RPMI8226 (cell line): ENCODE data around the gene BHLHA15.
A peak's percentile ranks its signal among the peaks of the same experiment; 100 is the strongest.

ENCODE experiments used
- DNase-seq: peaks from one replicate; pipeline ENCODE4 v3.0.0-alpha.2; 2015

BHLHA15 gene

DNA sequence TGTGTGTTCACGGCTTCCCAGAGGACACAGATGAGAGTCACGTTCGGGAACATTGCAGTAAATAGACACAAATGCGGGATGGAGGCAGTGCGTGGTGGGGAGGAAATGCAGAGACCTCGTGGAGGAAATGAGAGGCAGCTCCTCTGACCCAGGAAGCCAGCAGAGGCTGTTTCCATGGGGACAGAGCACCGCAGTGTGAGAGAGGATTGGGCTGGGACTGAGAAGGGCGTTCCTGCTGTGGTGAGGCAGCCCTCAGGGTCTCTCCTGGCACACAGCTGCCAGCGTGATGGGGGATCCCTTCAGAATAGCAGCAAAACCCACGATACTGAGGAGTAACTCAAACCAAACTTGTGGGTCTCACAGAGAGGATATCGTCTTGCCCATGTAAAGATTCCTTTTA lies 21.7 kb upstream of the BHLHA15 start:
- DNase-seq: no peak

DNA sequence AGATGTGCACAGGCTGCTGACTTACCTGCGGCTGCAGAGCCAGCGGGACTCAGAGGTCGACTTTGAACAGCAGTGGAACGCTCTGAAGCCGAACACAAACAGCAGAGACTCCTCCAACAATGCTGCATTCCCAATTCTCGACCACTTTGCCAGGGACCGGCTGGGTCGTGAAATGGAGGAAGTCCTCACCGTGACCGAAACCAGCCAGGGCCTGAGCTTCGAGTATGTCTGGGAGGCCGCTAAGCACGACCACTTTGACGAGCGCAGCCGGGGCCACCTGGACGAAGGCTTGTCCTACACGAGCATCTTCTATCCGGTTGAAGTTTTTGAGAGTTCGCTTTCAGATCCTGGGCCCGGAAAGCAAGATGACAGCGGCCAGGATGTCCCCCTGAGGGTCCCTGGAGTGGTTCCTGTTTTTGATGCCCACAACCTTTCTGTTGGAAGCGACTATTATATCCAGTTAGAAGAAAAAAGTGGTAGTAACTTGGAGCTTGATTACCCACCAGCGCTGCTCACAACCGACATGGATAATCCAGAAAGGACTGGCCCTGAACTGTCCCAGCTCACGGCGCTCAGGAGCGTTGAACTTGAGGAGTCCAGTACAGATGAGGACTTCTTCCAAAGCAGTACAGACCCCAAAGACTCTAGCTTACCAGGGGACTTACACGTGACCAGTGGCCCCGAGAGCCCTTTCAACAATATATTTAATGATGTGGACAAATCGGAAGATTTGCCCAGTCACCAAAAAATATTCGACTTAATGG lies 19.4 kb upstream of the BHLHA15 start:
- DNase-seq: no peak

DNA sequence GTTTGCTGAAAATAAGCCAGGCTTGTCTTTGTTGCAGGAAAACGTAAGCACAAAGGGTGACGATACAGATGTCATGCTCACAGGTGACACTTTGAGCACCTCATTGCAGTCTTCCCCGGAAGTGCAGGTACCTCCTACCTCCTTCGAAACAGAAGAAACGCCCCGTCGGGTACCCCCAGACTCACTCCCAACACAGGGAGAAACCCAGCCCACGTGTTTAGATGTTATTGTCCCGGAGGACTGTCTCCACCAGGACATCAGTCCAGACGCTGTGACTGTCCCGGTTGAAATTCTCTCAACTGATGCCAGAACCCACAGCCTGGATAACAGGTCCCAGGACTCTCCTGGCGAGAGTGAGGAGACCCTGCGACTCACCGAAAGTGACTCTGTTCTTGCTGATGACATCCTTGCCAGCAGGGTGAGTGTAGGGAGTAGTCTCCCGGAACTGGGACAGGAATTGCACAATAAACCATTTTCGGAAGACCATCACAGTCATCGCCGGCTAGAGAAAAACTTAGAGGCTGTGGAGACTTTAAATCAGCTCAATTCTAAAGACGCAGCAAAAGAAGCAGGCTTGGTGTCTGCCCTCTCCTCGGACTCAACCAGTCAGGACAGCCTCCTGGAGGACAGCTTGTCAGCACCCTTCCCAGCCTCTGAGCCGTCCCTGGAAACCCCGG lies 18.3 kb upstream of the BHLHA15 start:
- no peak for DNase-seq

DNA sequence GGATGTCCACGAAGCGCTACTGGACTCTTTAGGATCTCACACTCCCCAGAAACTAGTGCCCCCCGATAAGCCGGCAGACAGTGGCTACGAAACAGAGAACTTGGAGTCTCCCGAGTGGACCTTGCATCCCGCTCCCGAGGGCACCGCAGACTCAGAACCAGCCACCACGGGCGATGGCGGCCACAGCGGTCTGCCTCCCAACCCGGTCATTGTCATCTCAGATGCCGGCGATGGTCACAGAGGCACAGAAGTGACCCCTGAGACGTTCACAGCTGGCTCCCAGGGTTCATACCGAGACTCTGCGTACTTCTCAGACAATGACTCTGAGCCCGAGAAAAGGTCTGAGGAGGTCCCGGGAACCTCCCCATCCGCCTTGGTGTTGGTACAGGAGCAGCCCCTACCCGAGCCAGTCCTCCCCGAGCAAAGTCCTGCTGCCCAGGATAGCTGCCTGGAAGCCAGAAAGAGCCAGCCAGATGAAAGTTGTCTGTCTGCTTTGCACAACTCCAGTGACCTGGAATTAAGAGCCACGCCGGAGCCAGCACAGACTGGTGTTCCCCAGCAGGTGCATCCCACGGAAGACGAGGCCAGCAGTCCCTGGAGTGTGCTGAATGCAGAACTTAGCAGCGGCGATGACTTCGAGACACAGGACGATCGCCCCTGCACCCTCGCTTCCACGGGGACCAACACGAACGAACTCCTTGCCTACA lies 17.6 kb upstream of the BHLHA15 start:
- no peak for DNase-seq

DNA sequence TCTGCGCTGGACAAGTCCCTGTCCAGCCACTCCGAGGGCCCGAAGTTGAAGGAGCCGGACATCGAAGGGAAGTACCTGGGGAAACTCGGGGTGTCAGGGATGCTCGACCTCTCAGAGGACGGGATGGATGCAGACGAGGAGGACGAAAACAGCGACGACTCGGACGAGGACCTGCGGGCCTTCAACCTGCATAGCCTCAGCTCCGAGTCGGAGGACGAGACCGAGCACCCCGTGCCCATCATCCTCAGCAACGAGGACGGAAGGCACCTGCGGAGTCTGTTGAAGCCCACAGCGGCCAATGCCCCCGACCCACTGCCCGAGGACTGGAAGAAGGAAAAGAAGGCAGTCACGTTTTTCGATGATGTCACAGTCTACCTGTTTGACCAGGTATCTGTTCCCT lies 17.1 kb upstream of the BHLHA15 start:
- DNase-seq: no peak

DNA sequence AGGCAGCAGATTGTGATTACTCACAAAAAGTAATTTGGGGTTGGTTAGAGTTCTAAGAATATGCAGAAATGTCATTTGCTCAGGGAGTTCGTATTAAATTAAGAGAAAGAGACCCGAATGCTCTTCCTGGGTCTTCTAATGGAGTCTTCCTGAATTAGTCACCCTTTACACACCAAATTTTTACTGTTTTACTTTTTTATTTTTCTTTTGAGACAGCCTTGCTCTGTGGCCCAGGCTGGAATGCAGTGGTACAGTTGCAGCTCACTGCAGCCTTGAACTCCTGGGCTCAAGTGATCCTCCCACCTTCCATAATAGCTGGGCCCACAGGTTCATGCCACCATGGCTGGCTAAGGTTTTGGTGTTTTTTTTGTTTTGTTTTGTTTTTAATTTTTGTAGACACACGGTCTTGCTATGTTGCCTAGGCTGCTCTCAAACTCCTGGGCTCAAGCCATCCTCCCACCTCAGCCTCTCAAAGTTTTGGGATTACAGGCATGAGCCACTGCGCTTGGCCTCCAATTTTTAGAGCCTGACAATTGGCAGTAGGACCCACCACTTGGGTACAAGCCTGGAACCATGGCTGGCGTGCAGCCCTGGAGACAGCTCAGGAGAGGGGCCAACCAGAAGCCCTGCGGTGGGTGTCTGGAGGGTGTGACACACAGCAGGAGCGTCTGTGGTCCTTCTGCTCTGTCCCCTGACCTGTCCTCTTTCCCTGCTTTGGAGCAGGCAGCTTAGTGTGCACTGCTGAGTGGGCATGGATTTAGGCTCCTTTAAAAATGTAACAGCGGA lies 16.4 kb upstream of the BHLHA15 start:
- no peak for DNase-seq

DNA sequence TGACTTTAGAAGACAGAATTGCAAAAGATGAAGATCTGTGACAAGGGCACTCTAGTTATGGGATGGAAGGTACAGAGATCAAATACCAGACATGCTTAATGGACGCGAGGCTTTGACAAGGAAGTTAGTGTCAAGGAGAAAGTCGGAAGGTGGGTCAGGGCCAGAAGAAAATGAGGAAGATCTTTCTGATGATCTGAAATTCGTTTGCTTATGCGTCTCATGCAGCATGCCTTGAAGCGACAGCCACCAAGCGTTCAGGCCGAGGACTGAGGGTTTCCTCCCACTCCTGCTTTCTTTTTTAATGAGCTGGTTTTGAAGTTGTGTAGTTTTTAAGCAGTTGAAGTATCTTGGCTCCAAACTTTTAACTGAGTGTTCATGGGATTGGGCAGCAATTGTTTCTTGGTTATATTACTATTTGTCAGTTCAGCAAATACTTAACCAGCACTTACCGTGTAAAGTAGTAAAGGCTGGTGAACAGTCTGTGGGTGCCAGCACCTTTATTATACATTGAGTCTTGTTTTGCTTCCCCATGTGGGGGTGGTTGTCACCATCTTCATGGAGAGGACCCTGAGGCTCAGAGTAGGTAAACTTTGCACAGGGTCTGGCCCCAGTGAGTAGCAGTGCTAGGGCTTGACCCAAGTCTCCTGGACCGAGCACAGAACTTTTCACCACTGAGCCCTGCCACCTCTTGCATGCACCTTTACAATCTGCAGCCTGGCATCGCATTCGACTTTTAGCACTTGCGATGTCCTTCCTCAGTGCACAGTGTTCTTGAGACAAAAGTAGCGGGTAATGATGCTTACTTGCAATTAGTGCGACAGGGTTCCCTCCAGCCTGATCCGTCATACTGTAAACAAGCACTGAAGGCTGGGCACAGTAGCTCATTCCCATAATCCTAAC lies 14.3 kb upstream of the BHLHA15 start:
- no peak for DNase-seq

DNA sequence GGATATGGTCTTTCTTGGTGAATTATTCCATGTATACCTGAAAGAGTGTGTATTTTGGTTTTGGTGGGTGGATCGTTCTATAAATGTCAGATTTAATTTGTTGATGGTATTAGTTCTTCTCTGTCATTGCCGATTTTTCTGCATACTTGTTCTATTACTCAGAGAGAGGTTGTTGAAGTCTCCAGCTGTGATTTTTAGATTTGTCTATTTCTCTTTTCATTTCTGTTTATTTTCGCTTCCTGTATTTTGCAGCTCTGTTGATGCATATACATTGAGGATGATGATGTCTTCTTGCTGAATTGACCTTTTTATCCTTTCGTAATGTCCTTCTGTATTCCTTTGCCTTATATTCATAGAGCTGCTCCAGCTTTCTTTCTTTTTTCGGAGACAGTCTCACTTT lies 12.1 kb upstream of the BHLHA15 start:
- DNase-seq: no peak

DNA sequence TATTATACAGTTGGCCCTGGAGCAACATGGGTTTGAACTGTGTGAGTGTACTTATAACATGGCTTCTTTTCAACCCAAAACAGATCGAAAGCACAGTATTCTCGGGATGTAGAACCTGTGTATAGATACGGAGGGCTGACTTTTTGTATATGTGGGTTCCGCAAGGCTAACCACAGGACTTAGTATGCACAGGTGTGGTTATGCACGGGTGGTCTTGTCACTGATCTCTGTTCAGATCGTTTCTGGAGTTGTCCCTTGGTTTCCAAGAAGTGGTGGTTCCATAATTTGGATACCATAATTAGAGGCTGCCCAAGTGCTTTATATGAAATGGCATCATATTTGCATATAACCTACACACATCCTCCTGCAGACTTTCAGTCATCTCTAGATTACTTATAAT lies 10.9 kb upstream of the BHLHA15 start:
- no peak for DNase-seq

DNA sequence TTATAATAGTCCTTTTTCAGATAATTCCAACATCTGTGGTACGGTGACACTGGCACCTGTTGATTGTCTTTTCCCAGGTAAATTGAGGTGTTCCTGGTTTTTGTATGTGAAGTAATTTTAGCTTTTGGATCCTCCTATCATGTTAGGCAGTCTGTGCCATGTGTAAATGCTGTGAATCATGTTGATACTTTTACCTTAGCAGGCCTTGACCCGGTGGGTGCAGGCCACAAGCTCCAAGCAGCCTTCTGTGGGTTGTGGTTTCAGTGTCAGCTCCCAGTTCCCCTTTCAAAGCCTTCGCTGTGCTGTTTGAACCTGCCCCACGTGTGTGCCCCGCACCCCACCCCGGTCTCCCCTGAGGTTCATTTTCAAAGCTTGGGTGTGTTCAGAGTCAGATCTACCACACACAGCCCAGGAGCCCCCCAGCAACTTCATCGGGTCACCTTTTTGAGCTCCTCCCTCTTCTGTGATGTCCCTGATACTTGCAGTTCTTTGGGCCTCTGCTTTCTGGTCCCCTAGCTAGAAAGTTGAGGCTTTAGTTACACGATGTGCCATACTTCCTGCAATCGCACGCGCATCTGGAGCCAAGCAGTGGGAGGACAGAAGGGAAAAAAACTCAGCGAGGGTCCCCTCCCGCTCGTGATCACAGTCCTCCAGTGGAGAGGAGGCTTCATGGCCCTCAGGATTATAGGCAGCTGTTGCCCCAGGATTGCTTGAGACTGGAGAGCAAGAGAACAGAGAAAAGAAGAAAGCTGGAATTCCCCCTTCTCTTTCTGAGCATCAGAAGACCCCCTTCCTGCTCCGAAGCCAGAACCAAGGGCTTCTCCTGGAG lies 8.7 kb upstream of the BHLHA15 start:
- peak; percentile 97 for DNase-seq

DNA sequence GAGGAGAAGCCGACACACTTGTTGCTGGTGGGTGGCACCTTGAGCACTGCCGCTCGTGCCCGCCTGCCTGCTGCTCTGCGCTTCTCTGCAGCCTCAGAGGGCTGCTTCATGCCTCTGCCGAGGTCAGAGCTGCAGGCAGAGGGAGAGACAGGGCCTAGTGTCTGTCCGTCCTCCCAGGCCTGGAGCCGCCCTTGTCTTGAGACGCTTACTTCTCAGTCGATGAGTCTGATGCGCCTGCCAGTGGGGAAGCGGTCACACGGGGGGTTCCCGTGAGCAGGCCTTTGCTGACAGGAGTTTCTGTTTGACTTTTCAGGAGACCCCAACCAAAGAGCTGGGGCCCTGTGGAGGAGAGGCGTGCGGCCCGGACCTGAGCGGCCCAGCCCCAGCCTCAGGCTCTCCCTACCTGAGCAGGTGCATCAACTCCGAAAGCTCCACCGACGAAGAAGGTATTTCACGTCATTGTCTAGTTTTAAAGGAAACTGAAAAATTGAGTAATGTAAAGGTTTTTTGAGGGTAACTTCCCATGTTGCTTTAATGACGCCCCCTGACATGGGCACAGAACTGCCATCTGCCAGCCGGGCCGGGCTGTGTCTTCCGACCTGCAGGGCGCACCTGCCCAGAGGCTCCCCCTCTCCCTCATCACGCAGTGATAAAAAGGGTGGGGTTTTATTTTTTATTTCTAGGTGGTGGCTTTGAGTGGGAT lies 7.8 kb upstream of the BHLHA15 start:
- peak; percentile 9 for DNase-seq

DNA sequence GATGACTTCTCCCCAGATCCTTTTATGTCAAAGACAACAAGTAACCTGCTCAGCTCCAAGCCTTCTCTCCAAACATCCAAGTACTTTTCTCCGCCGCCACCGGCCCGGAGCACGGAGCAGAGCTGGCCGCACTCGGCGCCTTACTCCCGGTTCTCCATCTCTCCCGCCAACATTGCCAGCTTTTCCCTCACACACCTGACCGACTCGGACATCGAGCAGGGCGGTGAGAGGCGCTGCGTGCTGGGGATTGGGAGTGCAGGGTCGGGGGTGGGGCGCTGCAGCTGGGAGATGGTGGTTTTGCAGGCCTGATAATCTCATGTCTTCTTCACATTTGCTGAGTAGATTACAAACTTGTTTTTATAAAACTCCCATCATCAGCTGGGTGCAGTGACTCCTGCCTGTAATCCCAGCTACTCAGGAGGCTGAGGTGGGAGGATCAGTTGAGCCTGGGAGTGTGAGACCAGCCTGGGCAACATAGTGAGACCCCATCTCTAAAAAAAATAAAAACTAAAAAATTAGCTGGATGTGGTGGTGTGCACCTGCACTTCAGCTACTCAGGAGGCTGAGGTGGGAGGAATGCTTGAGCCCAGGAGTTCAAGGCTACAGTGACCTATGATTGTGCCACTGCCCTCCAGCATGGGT lies 7.2 kb upstream of the BHLHA15 start:
- DNase-seq: no peak

DNA sequence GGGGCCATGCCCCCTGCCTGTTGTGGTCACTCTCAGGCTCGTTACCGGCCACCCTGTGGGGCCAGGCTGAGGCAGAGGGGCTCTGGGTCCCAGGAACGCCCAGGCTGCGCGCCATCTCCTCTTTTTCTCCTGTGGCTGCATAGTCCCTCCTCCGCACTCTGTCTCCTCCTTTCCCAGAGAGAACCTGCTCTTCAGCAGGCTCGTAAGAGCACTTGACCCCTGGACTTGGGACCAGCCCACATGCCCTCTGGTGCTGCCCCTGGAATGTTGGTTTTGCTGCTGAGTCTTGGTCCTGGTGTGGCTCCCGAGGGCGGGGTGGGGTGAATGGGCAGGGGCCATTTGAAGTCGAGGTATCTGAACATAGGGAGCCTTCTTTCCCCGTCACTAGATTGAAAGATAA lies 6.6 kb upstream of the BHLHA15 start:
- DNase-seq: no peak

DNA sequence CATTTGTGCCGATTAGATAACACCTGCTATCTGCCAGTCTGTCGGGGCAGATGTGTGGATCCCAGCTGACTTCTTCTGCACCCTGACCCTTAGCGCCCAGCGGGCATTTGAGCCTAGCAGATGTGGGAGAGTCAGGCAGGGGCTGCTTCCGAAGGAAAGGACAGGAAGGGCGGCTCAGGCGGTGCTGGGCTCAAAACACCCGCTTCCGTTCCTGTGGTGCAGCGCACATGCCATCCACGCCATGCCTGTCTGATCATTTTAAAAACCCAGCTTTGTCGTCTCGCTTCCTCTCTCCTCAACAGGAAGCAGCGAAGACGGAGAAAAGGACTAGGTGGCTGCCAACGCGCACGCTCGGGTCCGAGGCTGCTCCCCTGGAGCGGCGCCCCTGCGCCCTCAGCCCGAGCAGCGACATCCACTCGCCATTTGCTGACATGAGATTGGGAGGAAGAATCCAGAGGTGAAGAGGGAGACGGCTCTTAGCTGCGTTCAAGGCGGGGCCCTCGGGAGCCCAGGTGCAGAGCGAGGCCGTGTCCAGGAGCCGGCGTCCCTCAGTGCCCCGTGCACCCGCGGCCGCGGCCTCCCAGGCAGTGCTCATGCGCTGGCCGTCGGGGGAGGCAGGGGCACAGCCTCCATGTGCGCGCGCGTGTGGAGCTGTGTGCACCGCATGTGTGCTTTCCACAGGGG lies 5.9 kb upstream of the BHLHA15 start:
- no peak for DNase-seq

DNA sequence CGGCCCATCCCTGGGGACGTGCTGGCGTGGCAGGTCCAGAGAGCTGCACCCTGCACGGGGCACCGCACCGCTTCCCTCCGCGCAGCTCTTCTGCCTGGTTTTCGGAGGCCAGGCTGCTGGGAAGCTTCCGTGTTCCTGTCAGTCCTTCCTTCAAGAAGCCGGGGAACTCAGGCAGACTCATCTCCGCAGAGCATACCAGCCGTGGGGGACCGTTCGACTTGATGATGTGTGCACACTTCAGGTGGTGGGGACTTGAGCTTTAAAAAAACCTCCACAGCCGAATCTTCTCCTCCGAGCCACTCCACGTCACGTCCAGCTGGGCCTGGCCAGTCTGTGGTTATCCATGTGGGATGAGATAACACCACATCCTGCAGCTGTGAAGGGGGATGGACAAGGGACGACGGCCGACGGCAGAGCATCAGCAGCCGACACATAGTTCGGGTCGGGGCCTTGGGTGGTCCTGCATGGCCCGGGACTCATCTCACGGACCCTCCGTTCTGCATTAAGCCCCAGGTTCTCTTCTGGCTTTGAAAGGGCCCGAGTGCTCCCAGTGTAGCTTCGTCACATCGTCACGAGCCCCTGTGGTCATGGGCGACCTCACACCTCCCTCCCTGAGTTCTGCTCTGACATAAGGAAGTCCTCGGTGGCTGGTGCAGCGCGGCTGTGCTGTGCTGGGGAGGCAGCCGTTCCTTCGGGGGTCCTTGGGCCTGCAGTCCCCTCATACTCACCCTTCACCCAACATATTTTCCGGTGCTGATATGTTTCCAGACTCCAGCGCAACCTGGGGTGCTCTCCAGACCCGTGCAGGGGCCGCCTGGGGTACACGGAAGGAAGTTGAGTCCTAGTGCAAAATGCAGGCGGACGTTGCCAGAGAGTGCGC lies 4.5 kb upstream of the BHLHA15 start:
- no peak for DNase-seq

DNA sequence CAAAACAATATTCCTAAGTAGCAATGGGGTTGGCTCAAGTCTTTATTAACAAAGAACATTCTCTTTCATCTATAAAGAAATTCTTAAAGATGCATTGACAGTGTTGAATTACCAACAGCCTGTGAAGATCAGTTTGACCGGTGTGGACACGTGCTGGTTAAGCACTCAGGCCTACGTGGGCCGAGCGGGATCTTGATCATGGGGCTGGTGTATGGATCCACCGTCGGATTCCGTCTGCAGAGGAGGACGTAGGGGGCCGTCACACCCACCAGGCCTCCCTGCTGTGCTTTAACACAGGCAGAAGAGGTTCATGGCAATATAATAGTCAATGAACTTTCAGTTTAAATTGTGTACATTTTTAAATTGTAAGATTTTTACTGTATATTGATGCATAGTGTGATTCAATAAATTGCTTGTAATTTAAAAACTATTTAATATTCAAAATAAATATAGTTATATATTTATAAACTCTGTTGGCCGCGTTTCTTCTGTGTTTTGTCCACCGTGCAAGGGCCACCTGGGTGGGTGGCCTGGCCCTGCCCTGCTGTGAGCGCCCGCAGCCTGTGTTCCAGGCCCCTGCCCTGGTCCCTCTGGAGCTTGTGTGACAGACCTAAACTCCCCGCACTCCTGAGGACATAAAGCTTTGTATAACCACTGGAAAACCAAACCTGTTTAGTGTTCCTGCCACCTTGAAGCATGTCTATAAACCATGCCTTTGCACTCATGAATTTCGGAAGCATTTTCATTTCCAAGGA lies 1.9 kb upstream of the BHLHA15 start:
- no peak for DNase-seq

DNA sequence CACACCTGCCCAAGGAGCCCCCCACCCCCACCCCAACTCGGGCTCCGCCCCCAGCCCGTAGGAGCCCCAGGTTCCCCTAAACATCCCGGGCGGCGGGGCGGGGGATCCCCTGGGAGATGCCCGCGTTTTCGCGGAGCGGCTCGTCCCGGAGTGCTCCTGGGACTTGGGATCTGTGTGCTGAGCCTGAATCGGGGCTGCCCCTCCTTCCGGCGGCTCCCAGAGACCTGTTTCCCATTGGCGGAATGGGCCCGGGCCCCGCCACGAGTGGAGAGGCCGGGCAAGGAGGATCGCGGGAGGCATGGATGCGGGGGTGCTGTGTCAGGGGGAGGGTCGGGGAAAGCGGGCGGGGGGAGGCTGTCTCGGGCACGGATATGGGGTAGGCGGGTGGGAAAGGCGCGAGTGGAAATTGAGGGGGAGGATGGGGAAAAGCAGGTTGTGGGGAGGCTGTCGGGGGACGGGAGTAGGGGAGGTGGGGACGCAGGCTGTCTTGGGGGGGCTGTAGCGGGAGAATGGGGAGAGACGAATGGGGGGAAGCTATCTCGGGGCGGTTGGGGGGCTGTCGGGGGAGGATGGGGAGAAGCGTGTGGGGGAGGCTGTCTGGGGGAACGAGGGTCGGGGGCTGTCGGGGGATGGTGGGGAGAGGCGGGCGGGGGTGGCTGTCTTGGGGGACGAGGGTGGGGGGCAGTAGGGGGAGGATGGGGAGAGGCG lies 572 bp upstream of the BHLHA15 start:
- no peak for DNase-seq
